ENCODE measurements around the gene PFN2.

Gene PFN2

GRCh38 chr3:149917124-149917667 lies 53.5 kb downstream of the PFN2 start:
- no peak for DNase-seq (ENCODE audit: low read depth)
